Glutamatergic neuron (in vitro differentiated cells): ENCODE data around the gene C3orf49. TPM values are rescaled to one million over a fixed set of nuclear protein-coding genes. Genes with fewer than 3 reads are reported as not detected.

Source experiments
- DNase-seq: peaks from one replicate; pipeline ENCODE4 v3.0.0; 2022
- H3K27ac Mint-ChIP-seq: one replicate; pipeline ENCODE4 v1.8.0; 2020; ENCODE audit warnings: mild to moderate bottlenecking, mixed read lengths, inconsistent platforms; ENCODE audit not compliant: unreplicated experiment
- H3K27me3 Mint-ChIP-seq: one replicate; pipeline ENCODE4 v1.8.0; 2020; ENCODE audit warnings: mild to moderate bottlenecking, moderate library complexity, mixed read lengths, inconsistent platforms; ENCODE audit not compliant: unreplicated experiment
- H3K36me3 Mint-ChIP-seq: one replicate; pipeline ENCODE4 v1.8.0; 2020; ENCODE audit warnings: mild to moderate bottlenecking, mixed read lengths, inconsistent platforms; ENCODE audit not compliant: unreplicated experiment
- H3K4me1 Mint-ChIP-seq: one replicate; pipeline ENCODE4 v1.8.0; 2020; ENCODE audit warnings: mild to moderate bottlenecking, low read depth, mixed read lengths, inconsistent platforms; ENCODE audit not compliant: unreplicated experiment
- H3K4me3 Mint-ChIP-seq: one replicate; pipeline ENCODE4 v1.8.0; 2020; ENCODE audit warnings: mild to moderate bottlenecking, mixed read lengths, inconsistent platforms; ENCODE audit not compliant: unreplicated experiment
- H3K9me3 Mint-ChIP-seq: one replicate; pipeline ENCODE4 v1.8.0; 2020; ENCODE audit warnings: mild to moderate bottlenecking, moderate library complexity, mixed read lengths, inconsistent platforms; ENCODE audit not compliant: unreplicated experiment
- CTCF ChIP-seq: fragments of 200-600 bp; sonication (generic); IDR thresholded peaks from one replicate; pipeline ENCODE4 v1.5.0; 2021; ENCODE audit not compliant: partially characterized antibody, unreplicated experiment
- total RNA-seq: library from RNA; stranded (reverse); fragmentation: NEBNext Ultra II Directional; extraction: Animal tissue kit (Norgen Biotek cat#: 25700); gene quantifications from one replicate; pipeline ENCODE4 v1.2.1, GENCODE V29; 2021; ENCODE audit not compliant: unreplicated experiment

Gene C3orf49
- total RNA-seq, 1 donor from 2014 or later: not detected

DNA sequence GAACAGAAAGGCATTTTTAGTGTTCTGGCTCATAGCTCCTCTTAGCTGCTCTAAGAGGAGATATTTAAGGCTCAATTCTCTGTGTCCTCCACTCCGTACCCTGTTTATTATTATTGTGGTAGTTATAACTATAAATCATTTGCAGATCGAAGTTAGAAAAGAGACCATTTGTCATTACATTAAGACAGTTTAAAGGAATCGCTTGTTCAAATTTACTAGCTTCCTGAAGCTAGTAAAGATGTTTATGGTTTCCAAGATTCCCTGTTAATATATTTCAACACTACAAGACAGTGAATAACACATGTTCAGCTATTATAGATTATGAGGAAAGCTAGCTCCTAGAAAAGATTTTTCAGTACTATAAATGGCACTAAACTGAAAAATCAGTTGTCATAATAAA is 57.2 kb downstream of the C3orf49 start:
- Mint-ChIP-seq H3K27ac (no peak overlapping the region), H3K9me3 (no peaks in the 10 kb centered on the region), H3K4me3 (no peak overlapping the region), H3K27me3 (no peaks in the 10 kb centered on the region), H3K4me1 (peaks cover 16% of the 10 kb centered on the region), H3K36me3 (no peaks in the 10 kb centered on the region)
- DNase-seq: no peak
- no peak for TF ChIP-seq CTCF

GRCh38 chr3:63877737-63878393 is 58.8 kb downstream of the C3orf49 start:
- H3K9me3 Mint-ChIP-seq: no peaks in the 10 kb centered on the region
- peaks cover 13% of the 10 kb centered on the region for H3K4me1 Mint-ChIP-seq
- no peak for TF ChIP-seq CTCF
- H3K4me3 Mint-ChIP-seq: no peak overlapping the region
- H3K36me3 Mint-ChIP-seq: no peaks in the 10 kb centered on the region
- no peaks in the 10 kb centered on the region for H3K27me3 Mint-ChIP-seq
- no peak for DNase-seq
- no peak overlapping the region for H3K27ac Mint-ChIP-seq

- TF ChIP-seq CTCF: no peak
- no peaks in the 10 kb centered on the region for H3K9me3 Mint-ChIP-seq
- H3K27ac Mint-ChIP-seq: no peak overlapping the region
- no peak overlapping the region for H3K4me3 Mint-ChIP-seq
- H3K4me1 Mint-ChIP-seq: peaks cover 13% of the 10 kb centered on the region
- H3K27me3 Mint-ChIP-seq: no peaks in the 10 kb centered on the region
- no peaks in the 10 kb centered on the region for H3K36me3 Mint-ChIP-seq
- no peak for DNase-seq
Measured at GRCh38 chr3:63878394-63879060, 59.4 kb downstream of the C3orf49 start.

DNA sequence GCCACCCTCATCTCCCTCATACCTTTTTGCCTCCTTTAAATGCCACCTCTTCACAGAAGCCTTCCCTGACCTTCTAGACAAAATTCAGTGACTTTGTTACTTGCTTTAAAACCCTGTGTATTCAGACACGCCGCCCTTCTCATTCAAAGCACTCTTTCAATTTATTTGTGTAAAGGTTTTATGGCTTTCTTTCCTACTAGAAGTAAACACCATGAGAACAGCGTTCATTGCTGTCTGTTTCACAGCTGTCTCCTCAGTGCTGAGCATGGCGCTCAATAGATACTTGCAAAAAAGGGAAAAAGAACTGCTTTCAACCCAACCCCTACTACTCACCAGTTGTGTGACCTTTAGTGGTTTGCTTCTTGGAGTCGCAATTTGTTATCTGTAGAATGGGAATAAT is 61.6 kb downstream of the C3orf49 start:
- H3K27ac Mint-ChIP-seq: no peak overlapping the region
- no peaks in the 10 kb centered on the region for H3K9me3 Mint-ChIP-seq
- H3K27me3 Mint-ChIP-seq: no peaks in the 10 kb centered on the region
- H3K4me1 Mint-ChIP-seq: peaks cover 13% of the 10 kb centered on the region
- H3K36me3 Mint-ChIP-seq: no peaks in the 10 kb centered on the region
- DNase-seq: no peak
- no peak overlapping the region for H3K4me3 Mint-ChIP-seq
- no peak for TF ChIP-seq CTCF

- no peak overlapping the region for H3K4me3 Mint-ChIP-seq
- H3K9me3 Mint-ChIP-seq: no peaks in the 10 kb centered on the region
- no peaks in the 10 kb centered on the region for H3K27me3 Mint-ChIP-seq
- H3K4me1 Mint-ChIP-seq: peaks cover 4% of the 10 kb centered on the region
- H3K36me3 Mint-ChIP-seq: no peaks in the 10 kb centered on the region
- no peak overlapping the region for H3K27ac Mint-ChIP-seq
- no peak for DNase-seq
- TF ChIP-seq CTCF: no peak
Measured at GRCh38 chr3:63886858-63887257, 67.8 kb downstream of the C3orf49 start.
